Adrenal gland (tissue), 12 donors: ENCODE measurements around the gene TNFRSF1B. TPM values are rescaled to one million over a fixed set of nuclear protein-coding genes. Genes with fewer than 3 reads are reported as not detected.

Experiments
- DNase-seq, 7 donors: peaks; one replicate each; pipeline ENCODE4 v3.0.0-alpha.2; 2019 to 2020
- H3K27ac ChIP-seq, 5 donors: fragments of 200-600 bp; sonication (generic) in 4 of 5; 1 replicate in 3 of 5; 2 replicates in 2 of 5; pipeline versions ENCODE4 v1.5.1 to v1.8.0; 2016 to 2020; ENCODE audit warnings: mild to moderate bottlenecking in 1 of 5
- H3K27me3 ChIP-seq: fragments of 200-600 bp; 2 replicates; pipeline ENCODE4 v1.8.0; 2021
- H3K36me3 ChIP-seq, 2 donors: fragments of 200-600 bp; replicated peaks in 1 of 2; 1 replicate in 1 of 2; 2 replicates in 1 of 2; pipeline versions ENCODE4 v1.5.1 to v1.8.0; 2018 to 2022
- H3K4me1 ChIP-seq, 2 donors: fragments of 200-600 bp; replicated peaks in 1 of 2; 1 replicate in 1 of 2; 2 replicates in 1 of 2; pipeline versions ENCODE4 v1.5.1 to v1.8.0; 2018 to 2021
- H3K4me3 ChIP-seq, 4 donors: fragments of 200-600 bp; sonication (generic) in 3 of 4; one replicate each; pipeline ENCODE4 v1.5.1; 2016 to 2018
- H3K9me3 ChIP-seq, 3 donors: fragments of 200-600 bp; sonication (generic) in 1 of 3; replicated peaks in 1 of 3; 1 replicate in 2 of 3; 2 replicates in 1 of 3; pipeline versions ENCODE4 v1.5.1 to v1.8.0; 2016 to 2021
- CTCF ChIP-seq, 6 experiments: fragments of 450-650 bp in 4 of 6; fragments of 200-600 bp in 2 of 6; sonication (generic) in 1 of 6; IDR thresholded peaks; 1 replicate in 5 of 6; 2 replicates in 1 of 6; pipeline versions ENCODE4 v1.5.1 to v1.8.0; 2016 to 2021; ENCODE audit warnings: antibody characterized with exemption in 6 of 6, mild to moderate bottlenecking in 2 of 6, moderate library complexity in 1 of 6
- POLR2A ChIP-seq, 2 donors: fragments of 450-650 bp; IDR thresholded peaks; one replicate each; pipeline ENCODE4 v1.6.1; 2017; ENCODE audit warnings: antibody characterized with exemption in 2 of 2, mild to moderate bottlenecking in 2 of 2, moderate library complexity in 1 of 2
- WGBS, 4 donors: extraction: QIAGEN DNeasy Blood & Tissue Kit in 2 of 4; methylation state at CpG; one replicate each; pipeline versions ENCODE4 v1.1.5 to v1.1.7; 2013 to 2017; 5-methylcytosine and 5-hydroxymethylcytosine counted together
- intact Hi-C, 2 donors: fragments of 100-400 bp; cut with DNase I; formaldehyde crosslinking; loops; one replicate each; pipeline versions ENCODE4 v1.14.1 to v1.15.0; 2022 to 2023
- microRNA-seq, 3 donors: library from miRNA; unstranded; fragments of <30 nt; microRNA quantifications; one replicate each; pipeline ENCODE4, GENCODE V29; 2017 to 2020
- polyA plus RNA-seq, 3 donors: library from polyadenylated mRNA; stranded (reverse); fragments of 200-250 nt in 2 of 3; fragments of 350-450 nt in 1 of 3; fragmentation: Illumina TruSeq in 1 of 3; extraction: RNeasy Lipid Tissue Mini Kit (QIAGEN cat#74804) in 1 of 3; gene quantifications; one replicate each; pipeline ENCODE4 v1.2.3, GENCODE V29; 2013 to 2014
- small RNA-seq, 2 donors: library from RNA; depleted of rRNA; stranded (forward); fragments of <200 nt; gene quantifications; one replicate each; pipeline ENCODE3, GENCODE V24; 2016
- total RNA-seq, 9 donors: library from RNA; depleted of rRNA in 4 of 9; stranded (reverse); fragments of >200 nt in 4 of 9; fragments of 120-200 nt in 1 of 9; fragmentation: NEBNext Ultra II Directional in 1 of 9; extraction: Animal tissue kit (Norgen Biotek cat#: 25700) in 1 of 9; gene quantifications; one replicate each; pipeline versions ENCODE4 v1.1.0 to v1.2.4, GENCODE V29; 2013 to 2023
- donor health status: healthy with polysubstance abuse.
- donor health status: Bipolar disorder and iron deficiency.
- donor health status: DM: yes; HTN: yes; CAD: no.
- donor health status: DM: no; HTN: no; CAD: no.
- donor health status: DM: no; HTN: no; CAD: no.
- donor health status: DM: yes; HTN: yes; CAD: no.

The TNFRSF1B gene
- total and polyA plus RNA-seq, 12 donors = 4.0 to 58.3 (median 32.5) TPM

DNA sequence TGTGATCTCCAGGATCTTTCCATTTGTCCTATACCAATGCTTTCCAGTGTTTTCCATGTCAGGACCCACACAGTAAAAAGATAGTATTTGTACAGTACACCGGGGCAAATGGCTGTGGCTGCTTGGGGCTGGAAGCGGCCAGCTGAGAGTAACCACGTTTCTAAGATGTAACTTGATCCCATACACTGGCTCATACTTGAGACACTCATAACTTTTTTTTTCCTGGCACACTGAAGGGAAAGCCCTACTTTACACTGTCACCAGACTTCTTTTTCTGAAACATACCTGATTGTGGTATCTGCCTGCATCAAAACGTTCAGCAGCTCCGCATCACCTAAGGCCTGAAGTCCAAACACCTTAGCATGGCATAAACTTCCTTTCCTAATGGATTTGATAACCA, 84.7 kb downstream of the TNFRSF1B start:
- WGBS, 4 donors = 64 to 81% (median 80%) methylated on average over 5 of the region's 5 CpGs
- Histone ChIP-seq H3K4me3 (no peak overlapping the region), H3K9me3 (no peaks in the 10 kb centered on the region), H3K36me3 (peaks cover 0 to 53% of the 10 kb centered on the region in 2 donors), H3K4me1 (no peaks in the 10 kb centered on the region), H3K27ac (no peak overlapping the region), H3K27me3 (no peaks in the 10 kb centered on the region)
- intact Hi-C loops = no loop called here
- DNase-seq = no peak
- TF ChIP-seq POLR2A (IDR thresholded peaks at IDR 0.05) (no peak), CTCF (IDR thresholded peaks at IDR 0.05) (no peak)

- no peaks in the 10 kb centered on the region for H3K4me1 ChIP-seq
- no peak overlapping the region for H3K27ac ChIP-seq
- H3K9me3 ChIP-seq = no peaks in the 10 kb centered on the region
- H3K4me3 ChIP-seq = no peak overlapping the region
- peaks cover 0 to 58% of the 10 kb centered on the region in 2 donors for H3K36me3 ChIP-seq
- peak in 2 of 7 donors; percentile 5 to 22 for DNase-seq
- H3K27me3 ChIP-seq = no peaks in the 10 kb centered on the region
- intact Hi-C loops = no loop called here
- WGBS, 4 donors = 90 to 100% (median 100%) methylated on average over 2 of the region's 2 CpGs
- TF ChIP-seq POLR2A (IDR thresholded peaks at IDR 0.05) (no peak), CTCF (IDR thresholded peaks at IDR 0.05) (no peak)
Observed at GRCh38 chr1:12255913-12256312, 89.1 kb downstream of the TNFRSF1B start.

DNA sequence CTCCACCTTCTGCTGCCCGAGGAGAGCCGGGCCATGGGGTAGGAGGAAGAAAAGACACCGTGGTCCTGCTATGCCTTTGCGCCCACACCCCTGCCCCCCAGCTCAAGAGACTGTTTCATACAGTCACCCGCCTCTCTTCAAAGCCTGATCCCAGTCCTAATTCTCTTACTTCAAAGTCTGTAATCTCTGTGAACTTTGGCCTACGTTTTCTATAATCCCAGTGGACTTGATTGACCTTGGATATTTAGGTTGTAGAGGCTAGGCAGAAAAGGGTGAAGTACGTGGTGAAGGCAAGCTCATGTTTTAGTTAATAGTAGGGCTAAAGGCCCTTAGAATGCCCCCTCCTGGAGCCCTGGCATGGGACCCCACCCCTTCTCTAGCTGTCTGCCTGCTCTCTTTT, 91.5 kb downstream of the TNFRSF1B start:
- no peaks in the 10 kb centered on the region for H3K9me3 ChIP-seq
- no peak for DNase-seq
- 78 to 86% (median 86%) methylated on average over 7 of the region's 7 CpGs for WGBS, 4 donors
- H3K4me1 ChIP-seq = no peaks in the 10 kb centered on the region
- no peak overlapping the region for H3K27ac ChIP-seq
- H3K36me3 ChIP-seq = peaks cover 0 to 62% of the 10 kb centered on the region in 2 donors
- intact Hi-C loops = no loop called here
- TF ChIP-seq CTCF (IDR thresholded peaks at IDR 0.05) = no peak
- no peak for TF ChIP-seq POLR2A (IDR thresholded peaks at IDR 0.05)
- no peak overlapping the region for H3K4me3 ChIP-seq
- no peaks in the 10 kb centered on the region for H3K27me3 ChIP-seq

Small RNAs within 50 kb of the gene (microRNA-seq; reads per million reads assigned to microRNA genes)
- 0.45 to 2.0 (median 1.1) reads per million in 3 donors for gene MIR4632
- 0.89 to 2.7 (median 1.7) reads per million in 3 donors for gene MIR7846

Small RNAs within 50 kb of the gene (small RNA-seq; reads per million reads assigned to genes)
- gene MIR4632 = 0 reads per million in 2 donors
- gene RF00156 = 0 reads per million in 2 donors

Other genes starting within 250 kb of the TNFRSF1B start
- 100 to 1,000 TPM in 2 of 9 donors, 10 to 100 TPM in 7; 27.6 to 119 (median 56.0) TPM for gene KIAA2013, start 240.6 kb upstream of the TNFRSF1B start, total RNA-seq
- gene KIAA2013, start 240.6 kb upstream of the TNFRSF1B start, polyA plus RNA-seq = 10 to 100 TPM; 15.2 to 25.8 (median 15.5) TPM
- gene PLOD1, start 232.3 kb upstream of the TNFRSF1B start, total RNA-seq = 100 to 1,000 TPM in 4 of 9 donors, 10 to 100 TPM in 5; 54.7 to 133 (median 85.6) TPM
- gene PLOD1, start 232.3 kb upstream of the TNFRSF1B start, polyA plus RNA-seq = 10 to 100 TPM; 37.1 to 52.8 (median 49.1) TPM
- gene MFN2, start 186.5 kb upstream of the TNFRSF1B start, total RNA-seq = 100 to 1,000 TPM in 1 of 9 donors, 10 to 100 TPM in 8; 43.7 to 103 (median 65.8) TPM
- gene MFN2, start 186.5 kb upstream of the TNFRSF1B start, polyA plus RNA-seq = 10 to 100 TPM; 26.6 to 70.5 (median 27.0) TPM
- gene MIIP, start 147.5 kb upstream of the TNFRSF1B start, total RNA-seq = 10 to 100 TPM; 14.5 to 60.7 (median 25.5) TPM
- gene MIIP, start 147.5 kb upstream of the TNFRSF1B start, polyA plus RNA-seq = 10 to 100 TPM in 2 of 3 donors, 1 to 10 TPM in 1; 5.0 to 71.1 (median 43.7) TPM
- under 1 TPM; 0.17 to 0.61 (median 0.42) TPM for gene TNFRSF8, start 103.7 kb upstream of the TNFRSF1B start, total RNA-seq
- under 1 TPM in 2 of 3 donors, not detected in 1; 0.40 to 0.54 TPM for gene TNFRSF8, start 103.7 kb upstream of the TNFRSF1B start, polyA plus RNA-seq
- gene VPS13D, start 63.0 kb downstream of the TNFRSF1B start, total RNA-seq = 10 to 100 TPM; 23.3 to 62.3 (median 42.9) TPM
- 10 to 100 TPM; 17.0 to 23.3 (median 23.2) TPM for gene VPS13D, start 63.0 kb downstream of the TNFRSF1B start, polyA plus RNA-seq